Vagina (tissue), 2 donors: ENCODE data around the gene FUT8. TPM values are rescaled to one million over a fixed set of nuclear protein-coding genes. Genes with fewer than 3 reads are reported as not detected.
"Not testable (repeated sequence)": the region's sequence is repeated elsewhere in the genome, so short reads cannot be mapped to it uniquely, and the experiment has no call there.

Experiments
- DNase-seq, 2 donors: peaks; one replicate each; pipeline ENCODE4 v3.0.0-alpha.2; 2017; ENCODE audit errors: extremely low spot score in 2 of 2
- H3K27ac ChIP-seq: fragments of 200-600 bp; sonication (generic); one replicate; pipeline ENCODE4 v1.5.1; 2019
- H3K27me3 ChIP-seq: fragments of 200-600 bp; sonication (generic); one replicate; pipeline ENCODE4 v1.5.1; 2019
- H3K36me3 ChIP-seq, 2 donors: fragments of 200-600 bp; sonication (generic); one replicate each; pipeline ENCODE4 v1.5.1; 2017 to 2019
- H3K4me1 ChIP-seq: fragments of 200-600 bp; sonication (generic); one replicate; pipeline ENCODE4 v1.5.1; 2019
- H3K4me3 ChIP-seq, 2 donors: fragments of 200-600 bp; sonication (generic); 1 replicate in 1 of 2; 2 replicates in 1 of 2; pipeline ENCODE4 v1.5.1; 2016 to 2019
- H3K9me3 ChIP-seq: fragments of 200-600 bp; sonication (generic); one replicate; pipeline ENCODE4 v1.5.1; 2019
- POLR2A ChIP-seq, 2 donors: fragments of 450-650 bp; IDR thresholded peaks; one replicate each; pipeline ENCODE4 v1.6.1; 2017; ENCODE audit warnings: antibody characterized with exemption in 2 of 2, mild to moderate bottlenecking in 2 of 2, moderate library complexity in 2 of 2
- POLR2AphosphoS5 ChIP-seq, 2 donors: sonication (generic); formaldehyde crosslinking; IDR thresholded peaks; one replicate each; pipeline ENCODE4 v1.9.0; 2017; ENCODE audit warnings: antibody characterized with exemption in 2 of 2, mild to moderate bottlenecking in 2 of 2, low read depth in 1 of 2; ENCODE audit not compliant: insufficient read depth in 1 of 2
- intact Hi-C: fragments of 100-400 bp; cut with DNase I; formaldehyde crosslinking; loops from one replicate; pipeline ENCODE4 v1.15.1; 2023
- total RNA-seq: library from RNA; depleted of rRNA; stranded (reverse); fragments of >200 nt; gene quantifications from one replicate; pipeline ENCODE4 v1.2.3, GENCODE V29; 2016
- TF ChIP-seq, protein P1 (sequence below), 3 experiments: fragments of 450-650 bp in 2 of 3; fragments of 200-600 bp in 1 of 3; sonication (generic) in 1 of 3; IDR thresholded peaks; one replicate each; pipeline ENCODE4 v1.5.1; 2017 to 2019; ENCODE audit warnings: antibody characterized with exemption in 3 of 3, mild to moderate bottlenecking in 2 of 3, moderate library complexity in 2 of 3

Gene FUT8
- total RNA-seq, 1 donor from 2014 or later, result 35.1 TPM

- TF ChIP-seq POLR2A (IDR thresholded peaks at IDR 0.05) (no peak), POLR2AphosphoS5 (IDR thresholded peaks at IDR 0.05; ENCODE audit: insufficient read depth in 1 of 2, low read depth in 1 of 2) (no peak)
- TF ChIP-seq, protein P1, sequence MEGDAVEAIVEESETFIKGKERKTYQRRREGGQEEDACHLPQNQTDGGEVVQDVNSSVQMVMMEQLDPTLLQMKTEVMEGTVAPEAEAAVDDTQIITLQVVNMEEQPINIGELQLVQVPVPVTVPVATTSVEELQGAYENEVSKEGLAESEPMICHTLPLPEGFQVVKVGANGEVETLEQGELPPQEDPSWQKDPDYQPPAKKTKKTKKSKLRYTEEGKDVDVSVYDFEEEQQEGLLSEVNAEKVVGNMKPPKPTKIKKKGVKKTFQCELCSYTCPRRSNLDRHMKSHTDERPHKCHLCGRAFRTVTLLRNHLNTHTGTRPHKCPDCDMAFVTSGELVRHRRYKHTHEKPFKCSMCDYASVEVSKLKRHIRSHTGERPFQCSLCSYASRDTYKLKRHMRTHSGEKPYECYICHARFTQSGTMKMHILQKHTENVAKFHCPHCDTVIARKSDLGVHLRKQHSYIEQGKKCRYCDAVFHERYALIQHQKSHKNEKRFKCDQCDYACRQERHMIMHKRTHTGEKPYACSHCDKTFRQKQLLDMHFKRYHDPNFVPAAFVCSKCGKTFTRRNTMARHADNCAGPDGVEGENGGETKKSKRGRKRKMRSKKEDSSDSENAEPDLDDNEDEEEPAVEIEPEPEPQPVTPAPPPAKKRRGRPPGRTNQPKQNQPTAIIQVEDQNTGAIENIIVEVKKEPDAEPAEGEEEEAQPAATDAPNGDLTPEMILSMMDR (IDR thresholded peaks at IDR 0.05), result no peak
- Histone ChIP-seq H3K27ac (no peak overlapping the region), H3K36me3 (no peaks in the 10 kb centered on the region), H3K4me3 (no peak overlapping the region), H3K4me1 (peaks cover 8% of the 10 kb centered on the region), H3K27me3 (no peaks in the 10 kb centered on the region), H3K9me3 (no peaks in the 10 kb centered on the region)
- no peak for DNase-seq
- intact Hi-C loops, result no loop called here
Measured at GRCh38 chr14:65462411-65462810, 49.9 kb downstream of the FUT8 start.

DNA sequence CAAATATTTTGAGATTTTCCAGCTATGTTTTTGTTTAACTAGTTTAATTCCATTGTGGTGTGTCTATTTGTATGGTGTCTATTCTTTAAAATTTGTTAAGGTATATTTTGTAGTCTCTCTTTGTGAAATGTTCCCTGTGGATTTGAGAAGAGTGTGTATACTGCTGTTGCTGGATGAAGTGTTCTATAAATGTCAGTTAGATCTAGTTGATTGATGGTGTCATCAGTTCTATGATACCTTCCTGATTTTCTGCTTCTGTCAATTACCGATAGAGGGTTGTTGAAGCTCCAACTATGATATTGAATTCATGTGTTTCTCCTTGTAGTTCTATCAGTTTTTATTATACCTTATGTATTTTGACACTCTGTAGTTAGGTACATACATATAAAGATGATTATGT, 53.1 kb downstream of the FUT8 start:
- TF ChIP-seq, protein P1 (IDR thresholded peaks at IDR 0.05), result no peak
- TF ChIP-seq POLR2AphosphoS5 (IDR thresholded peaks at IDR 0.05; ENCODE audit: insufficient read depth in 1 of 2, low read depth in 1 of 2) (no peak), POLR2A (IDR thresholded peaks at IDR 0.05) (no peak)
- Histone ChIP-seq H3K36me3 (no peaks in the 10 kb centered on the region), H3K4me3 (no peak overlapping the region), H3K27me3 (no peaks in the 10 kb centered on the region), H3K4me1 (peaks cover 8% of the 10 kb centered on the region), H3K9me3 (no peaks in the 10 kb centered on the region), H3K27ac (no peak overlapping the region)
- intact Hi-C loops, result no loop called here
- DNase-seq, result no peak

- H3K9me3 ChIP-seq, H3K36me3 ChIP-seq, H3K27ac ChIP-seq, H3K27me3 ChIP-seq, DNase-seq, H3K4me1 ChIP-seq, H3K4me3 ChIP-seq, intact Hi-C loops: not testable (repeated sequence)
Measured at GRCh38 chr14:65467926-65468325, 55.4 kb downstream of the FUT8 start.

- intact Hi-C loops, result no loop called here
- Histone ChIP-seq H3K36me3 (no peaks in the 10 kb centered on the region), H3K9me3 (no peaks in the 10 kb centered on the region), H3K4me1 (no peaks in the 10 kb centered on the region), H3K27me3 (no peaks in the 10 kb centered on the region), H3K4me3 (no peak overlapping the region), H3K27ac (no peak overlapping the region)
- no peak for DNase-seq
- TF ChIP-seq POLR2AphosphoS5 (IDR thresholded peaks at IDR 0.05; ENCODE audit: insufficient read depth in 1 of 2, low read depth in 1 of 2) (no peak), POLR2A (IDR thresholded peaks at IDR 0.05) (no peak)
- TF ChIP-seq, protein P1 (IDR thresholded peaks at IDR 0.05), result no peak
Measured at GRCh38 chr14:65469903-65470302, 57.4 kb downstream of the FUT8 start.

DNA sequence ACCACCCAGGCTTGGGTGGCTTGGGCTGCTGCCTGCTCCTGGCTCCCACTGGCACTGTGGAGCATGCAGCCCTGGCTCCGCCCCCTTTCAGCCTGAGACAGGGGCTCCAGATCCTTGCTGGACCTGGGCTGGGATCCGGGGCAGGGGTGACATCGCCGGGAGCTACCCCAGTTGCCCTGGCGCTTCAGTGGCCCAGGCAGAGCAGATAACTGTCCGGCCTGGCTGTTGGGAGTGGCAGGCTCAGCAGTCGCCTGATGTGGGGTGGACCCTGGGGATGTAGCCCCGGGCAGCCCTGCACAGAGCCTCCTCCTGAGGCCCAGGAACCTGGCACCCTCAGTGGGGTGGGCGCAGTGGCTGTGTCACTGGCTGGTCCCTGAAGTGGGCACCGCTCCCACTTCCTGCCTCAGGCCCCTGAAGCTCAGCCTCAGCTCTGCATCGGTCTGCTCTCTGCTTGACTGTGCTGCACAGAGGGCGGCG, 57.9 kb downstream of the FUT8 start:
- no peaks in the 10 kb centered on the region for H3K4me1 ChIP-seq
- no peak for DNase-seq
- intact Hi-C loops, result no loop called here
- no peak overlapping the region for H3K4me3 ChIP-seq
- H3K27ac ChIP-seq, result no peak overlapping the region
- no peak for TF ChIP-seq POLR2A (IDR thresholded peaks at IDR 0.05)
- TF ChIP-seq, protein P1 (IDR thresholded peaks at IDR 0.05), result no peak
- no peak for TF ChIP-seq POLR2AphosphoS5 (IDR thresholded peaks at IDR 0.05; ENCODE audit: insufficient read depth in 1 of 2, low read depth in 1 of 2)
- H3K9me3 ChIP-seq, result no peaks in the 10 kb centered on the region
- H3K36me3 ChIP-seq, result no peaks in the 10 kb centered on the region
- H3K27me3 ChIP-seq, result no peaks in the 10 kb centered on the region
